CD4-positive, alpha-beta T cell treated with Interleukin-15 for 1 hour (primary cell): ENCODE data around the gene LLPH.

ENCODE experiments used
- DNase-seq: peaks from one replicate; pipeline ENCODE4 v3.0.0-alpha.2; 2020

LLPH gene

GRCh38 chr12:66085998-66086397 lies 44.6 kb downstream of the LLPH start:
- no peak for DNase-seq

DNA sequence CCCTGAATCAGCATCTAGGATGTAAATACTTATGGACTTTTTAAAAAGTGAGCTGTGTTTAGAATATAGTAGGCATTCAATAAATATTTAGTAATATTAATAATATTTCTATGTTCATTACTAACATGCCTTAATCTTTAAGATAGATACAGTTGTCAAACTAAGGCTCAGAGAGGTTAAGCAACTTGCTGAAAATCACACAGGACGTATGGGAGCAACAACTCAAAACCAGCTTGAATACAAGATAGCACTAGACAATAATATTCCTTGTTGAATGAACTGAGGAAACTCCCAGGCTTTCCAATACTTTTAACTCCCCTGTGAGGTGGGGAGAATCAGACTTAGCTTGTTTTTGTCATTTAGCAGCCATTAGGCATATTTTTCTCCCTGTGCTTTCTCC lies 45.3 kb downstream of the LLPH start:
- DNase-seq = no peak

- no peak for DNase-seq
Measured at GRCh38 chr12:66083766-66084165, 46.8 kb downstream of the LLPH start.

GRCh38 chr12:66082744-66083143 lies 47.8 kb downstream of the LLPH start:
- DNase-seq = no peak

GRCh38 chr12:66080791-66081190 lies 49.8 kb downstream of the LLPH start:
- no peak for DNase-seq

- no peak for DNase-seq
Measured at GRCh38 chr12:66077542-66077941, 53.0 kb downstream of the LLPH start.

DNA sequence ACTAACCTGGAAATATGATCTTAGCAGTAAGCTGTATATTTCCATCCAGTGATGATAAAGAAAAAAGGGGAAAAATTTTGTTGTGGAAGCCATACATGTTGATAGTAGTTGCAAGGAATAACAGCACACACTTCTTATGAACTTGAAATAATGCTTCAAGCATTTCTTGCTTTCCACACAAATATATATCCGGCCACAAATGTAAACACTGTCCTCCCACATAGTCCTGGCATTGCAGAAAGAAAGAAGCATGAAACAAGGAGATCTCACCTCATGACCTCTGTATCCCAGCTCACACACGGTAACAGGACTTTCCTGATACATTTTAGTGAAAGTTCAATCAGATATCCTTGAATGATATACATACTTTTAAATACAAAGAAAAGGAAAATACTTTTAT lies 56.0 kb downstream of the LLPH start:
- no peak for DNase-seq

DNA sequence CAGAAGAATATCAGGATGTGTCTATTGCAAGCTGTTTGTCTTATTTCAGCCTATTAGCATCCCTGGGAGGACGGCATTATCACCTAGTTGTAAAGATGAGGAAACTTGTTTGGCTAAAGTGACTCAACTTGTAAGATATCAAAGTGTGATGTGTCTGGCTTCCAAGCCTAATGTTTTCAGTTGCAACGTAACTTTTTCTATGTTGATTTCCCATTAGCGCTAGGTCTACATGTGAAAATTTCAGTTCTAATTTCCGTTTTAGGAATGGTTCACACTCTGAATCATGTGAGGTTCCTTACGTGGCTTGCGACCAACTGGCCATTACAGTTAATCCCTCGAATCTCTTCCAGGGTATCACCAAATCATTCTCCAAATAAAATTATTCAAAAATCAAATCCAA lies 58.0 kb downstream of the LLPH start:
- no peak for DNase-seq

DNA sequence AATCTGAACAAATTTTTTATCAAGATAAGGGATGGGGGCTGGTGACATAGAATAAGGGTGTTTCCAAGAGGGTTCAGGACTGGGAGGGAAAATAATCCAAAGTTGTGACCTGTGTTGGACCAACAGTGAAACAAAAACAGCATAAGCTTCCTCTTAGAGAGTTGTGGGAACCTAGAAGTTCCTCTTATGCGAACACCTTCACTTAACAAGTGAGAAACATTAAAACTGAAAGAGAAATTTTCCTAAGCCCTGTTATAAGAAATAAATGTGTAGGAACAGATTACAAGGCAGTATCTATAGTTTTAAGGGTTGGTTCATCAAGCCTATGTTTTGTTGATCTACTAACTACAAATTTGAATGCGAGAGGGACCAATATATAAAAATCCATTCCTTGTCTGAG lies 58.4 kb downstream of the LLPH start:
- no peak for DNase-seq

- DNase-seq = no peak
Measured at GRCh38 chr12:66071549-66071948, 59.0 kb downstream of the LLPH start.

DNA sequence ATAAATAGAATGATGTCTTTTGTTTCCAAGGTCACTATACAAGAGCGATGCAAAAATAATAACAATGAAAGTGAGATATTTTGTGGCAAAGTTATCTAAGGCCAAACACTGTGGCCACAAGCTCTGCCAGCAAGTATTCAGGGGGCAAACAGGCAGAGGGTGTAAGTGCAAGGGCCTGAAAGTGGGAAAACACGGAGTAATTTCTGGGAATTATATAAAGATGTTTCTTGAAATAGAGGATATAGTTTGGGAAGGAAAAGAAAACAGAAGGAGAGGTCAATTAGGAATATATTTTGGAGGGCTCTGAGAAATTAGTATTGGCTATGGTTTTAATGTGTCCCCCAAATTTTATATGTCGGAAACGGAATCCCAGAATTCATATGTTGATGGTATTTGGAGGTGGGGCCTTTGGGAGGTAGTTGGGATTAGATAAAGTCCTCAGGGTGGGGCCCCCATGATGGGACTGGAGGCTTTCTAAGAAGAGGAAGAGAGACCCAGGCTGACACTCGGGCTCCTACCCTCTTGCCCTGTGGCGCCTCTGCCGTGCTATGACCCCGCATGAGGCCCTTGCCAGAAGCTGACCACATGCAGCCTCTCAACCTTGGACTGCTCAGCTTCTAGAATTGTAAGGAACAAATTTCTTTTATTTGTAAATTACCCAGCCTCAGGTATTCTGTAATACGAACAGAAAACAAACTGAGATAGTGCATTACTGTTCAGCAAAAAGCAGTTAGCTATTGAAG lies 60.0 kb downstream of the LLPH start:
- DNase-seq = no peak

DNA sequence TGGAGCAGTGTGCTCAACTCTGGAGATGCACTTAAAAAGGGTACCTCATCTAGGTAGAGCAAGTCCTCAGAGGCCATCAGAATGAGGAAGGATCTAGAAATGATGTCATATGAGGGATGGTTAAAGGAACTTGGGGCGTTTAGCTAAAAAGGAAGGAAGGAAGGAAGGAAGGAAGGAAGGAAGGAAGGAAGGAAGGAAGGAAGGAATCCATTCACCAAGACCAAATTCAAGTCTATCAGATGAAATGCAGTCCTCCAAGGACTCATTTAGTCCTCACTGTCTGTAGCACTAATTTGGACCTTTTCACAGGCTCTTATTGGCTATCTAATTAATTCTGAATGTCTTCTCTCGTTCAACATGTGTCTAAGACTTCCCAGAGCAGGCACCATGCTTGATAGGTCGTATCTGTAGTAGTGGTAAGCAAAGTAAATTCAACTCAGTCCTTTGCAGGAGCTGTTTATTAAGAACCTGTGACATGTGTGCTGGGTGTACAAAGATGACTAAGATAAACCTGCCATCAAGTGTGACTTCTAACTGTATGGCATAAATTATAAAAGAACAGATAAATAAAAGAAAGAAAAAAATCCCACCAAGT lies 63.5 kb downstream of the LLPH start:
- no peak for DNase-seq
